Fibroblast of lung (primary cell): ENCODE data around the gene ADAMTSL1. TPM values are rescaled to one million over a fixed set of nuclear protein-coding genes. Genes with fewer than 3 reads are reported as not detected.

Experiments used
- DNase-seq, 2 donors: peaks; one replicate each; pipeline versions ENCODE4 v3.0.0 to v3.0.0-alpha.2; 2010; ENCODE audit warnings: low read depth in 2 of 2
- H2AFZ ChIP-seq: 2 replicates; pipeline ENCODE4 v1.5.1; 2012; ENCODE audit warnings: low read length, control low read depth, inconsistent platforms
- H3K27ac ChIP-seq: 2 replicates; pipeline ENCODE4 v1.5.1; 2011; ENCODE audit warnings: low read length, control low read depth; ENCODE audit not compliant: insufficient read depth
- H3K27me3 ChIP-seq: 2 replicates; pipeline ENCODE4 v1.5.1; 2011; ENCODE audit warnings: mild to moderate bottlenecking, low read length; ENCODE audit not compliant: control insufficient read depth, insufficient read depth
- H3K36me3 ChIP-seq: 2 replicates; pipeline ENCODE4 v1.5.1; 2011; ENCODE audit warnings: low read length; ENCODE audit not compliant: control insufficient read depth, insufficient read depth
- H3K4me1 ChIP-seq: 2 replicates; pipeline ENCODE4 v1.5.1; 2011; ENCODE audit warnings: low read length; ENCODE audit not compliant: control insufficient read depth, insufficient read depth; ENCODE audit errors: extremely low read depth
- H3K4me2 ChIP-seq: 2 replicates; pipeline ENCODE4 v1.5.1; 2011; ENCODE audit warnings: low read length, control low read depth; ENCODE audit not compliant: insufficient read depth; ENCODE audit errors: extremely low read depth
- H3K4me3 ChIP-seq, 4 experiments: fragments of 200-600 bp in 1 of 4; sonication (generic) in 1 of 4; replicated peaks in 1 of 4; 2 replicates each; pipeline ENCODE4 v1.5.1; 2011 to 2016; ENCODE audit warnings: low read length in 4 of 4, low read depth in 3 of 4, mild to moderate bottlenecking in 3 of 4, control low read depth in 2 of 4, inconsistent platforms in 1 of 4, mixed read lengths in 1 of 4; ENCODE audit not compliant: insufficient read depth in 1 of 4; ENCODE audit errors: control extremely low read depth in 1 of 4
- H3K79me2 ChIP-seq: 2 replicates; pipeline ENCODE4 v1.5.1; 2012; ENCODE audit warnings: mild to moderate bottlenecking, low read length, inconsistent platforms; ENCODE audit not compliant: control insufficient read depth, insufficient read depth
- H3K9ac ChIP-seq: 2 replicates; pipeline ENCODE4 v1.5.1; 2011; ENCODE audit warnings: mild to moderate bottlenecking, low read length, control low read depth; ENCODE audit not compliant: insufficient read depth
- H3K9me3 ChIP-seq: 2 replicates; pipeline ENCODE4 v1.5.1; 2012; ENCODE audit warnings: low read depth, low read length; ENCODE audit not compliant: control insufficient read depth, insufficient read depth
- H4K20me1 ChIP-seq: 2 replicates; pipeline ENCODE4 v1.5.1; 2011; ENCODE audit warnings: low read length; ENCODE audit not compliant: control insufficient read depth, insufficient read depth; ENCODE audit errors: extremely low read depth
- EZH2 ChIP-seq: IDR thresholded peaks from 2 replicates; pipeline ENCODE4 v1.5.1; 2012; ENCODE audit warnings: low read length, control low read depth, mild to moderate bottlenecking; ENCODE audit errors: missing control alignments
- polyA plus RNA-seq, 2 donors: library from polyadenylated mRNA; depleted of rRNA in 1 of 2; stranded (reverse) in 1 of 2; unstranded in 1 of 2; fragments of >200 nt; gene quantifications; 2 replicates each; pipeline ENCODE4 v1.2.1, GENCODE V29; 2011 to 2012; ENCODE audit warnings: missing spikeins in 1 of 2
- total RNA-seq: library from RNA; depleted of rRNA; stranded (reverse); fragments of >200 nt; gene quantifications from 2 replicates; pipeline ENCODE4 v1.2.1, GENCODE V29; 2014
- TF ChIP-seq, protein P1 (sequence below), 2 donors: IDR thresholded peaks in 1 of 2; conservative IDR thresholded peaks in 1 of 2; 1 replicate in 1 of 2; 2 replicates in 1 of 2; pipeline ENCODE4 v1.5.1; 2011 to 2012; ENCODE audit warnings: low read length in 2 of 2, control low read depth in 1 of 2, inconsistent platforms in 1 of 2, low read depth in 1 of 2, mild to moderate bottlenecking in 1 of 2

ADAMTSL1 gene
- total and polyA plus RNA-seq, 2 donors (not counting 1 experiment from before 2014, with no cell fraction given) = 19.3 to 27.9 TPM

DNA sequence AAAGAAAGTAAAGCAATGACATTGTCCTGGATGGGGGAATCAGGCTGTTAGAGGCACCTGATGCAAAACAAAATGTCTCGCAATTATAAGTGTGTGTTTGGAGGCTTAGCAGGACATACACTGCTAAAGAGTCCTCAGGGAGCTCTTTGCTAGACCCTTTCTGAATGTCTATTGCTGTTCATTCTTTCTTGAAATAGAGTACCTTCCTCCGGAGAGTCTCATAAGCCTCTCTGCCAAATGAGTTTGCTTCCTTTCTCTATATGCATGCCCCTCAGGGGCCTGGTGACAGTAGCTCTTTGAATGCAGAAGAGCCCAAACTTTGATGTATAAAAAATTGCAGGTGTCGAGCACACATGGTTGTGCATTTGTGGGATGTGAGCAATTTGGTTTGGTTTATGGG lies 26.4 kb upstream of the ADAMTSL1 start:
- H3K4me1 ChIP-seq = peaks cover 3% of the 10 kb centered on the region
- no peaks in the 10 kb centered on the region for H3K36me3 ChIP-seq
- no peaks in the 10 kb centered on the region for H3K79me2 ChIP-seq
- H3K9me3 ChIP-seq = no peaks in the 10 kb centered on the region
- TF ChIP-seq EZH2 = no peak
- TF ChIP-seq, protein P1, sequence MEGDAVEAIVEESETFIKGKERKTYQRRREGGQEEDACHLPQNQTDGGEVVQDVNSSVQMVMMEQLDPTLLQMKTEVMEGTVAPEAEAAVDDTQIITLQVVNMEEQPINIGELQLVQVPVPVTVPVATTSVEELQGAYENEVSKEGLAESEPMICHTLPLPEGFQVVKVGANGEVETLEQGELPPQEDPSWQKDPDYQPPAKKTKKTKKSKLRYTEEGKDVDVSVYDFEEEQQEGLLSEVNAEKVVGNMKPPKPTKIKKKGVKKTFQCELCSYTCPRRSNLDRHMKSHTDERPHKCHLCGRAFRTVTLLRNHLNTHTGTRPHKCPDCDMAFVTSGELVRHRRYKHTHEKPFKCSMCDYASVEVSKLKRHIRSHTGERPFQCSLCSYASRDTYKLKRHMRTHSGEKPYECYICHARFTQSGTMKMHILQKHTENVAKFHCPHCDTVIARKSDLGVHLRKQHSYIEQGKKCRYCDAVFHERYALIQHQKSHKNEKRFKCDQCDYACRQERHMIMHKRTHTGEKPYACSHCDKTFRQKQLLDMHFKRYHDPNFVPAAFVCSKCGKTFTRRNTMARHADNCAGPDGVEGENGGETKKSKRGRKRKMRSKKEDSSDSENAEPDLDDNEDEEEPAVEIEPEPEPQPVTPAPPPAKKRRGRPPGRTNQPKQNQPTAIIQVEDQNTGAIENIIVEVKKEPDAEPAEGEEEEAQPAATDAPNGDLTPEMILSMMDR (conservative IDR thresholded peaks at IDR 0.05 in 1 of 2, IDR thresholded peaks at IDR 0.05 in 1 of 2; ENCODE audit: low read depth in 1 of 2, low read length in 2 of 2) = no peak
- H3K9ac ChIP-seq = no peak overlapping the region
- no peaks in the 10 kb centered on the region for H4K20me1 ChIP-seq
- DNase-seq = no peak
- H3K27ac ChIP-seq = no peak overlapping the region
- H3K27me3 ChIP-seq = no peaks in the 10 kb centered on the region
- H2AFZ ChIP-seq = no peak overlapping the region
- peak overlapping the region; percentile 39 for H3K4me2 ChIP-seq
- H3K4me3 ChIP-seq = no peak overlapping the region

GRCh38 chr9:18448101-18448500 lies 25.9 kb upstream of the ADAMTSL1 start:
- Histone ChIP-seq H3K4me3 (no peak overlapping the region), H3K27ac (no peak overlapping the region), H3K9me3 (no peaks in the 10 kb centered on the region), H3K9ac (no peak overlapping the region), H3K79me2 (no peaks in the 10 kb centered on the region), H2AFZ (no peak overlapping the region), H3K4me2 (no peak overlapping the region), H3K27me3 (no peaks in the 10 kb centered on the region), H3K4me1 (peaks cover 3% of the 10 kb centered on the region), H3K36me3 (no peaks in the 10 kb centered on the region), H4K20me1 (no peaks in the 10 kb centered on the region)
- no peak for DNase-seq
- TF ChIP-seq, protein P1 (conservative IDR thresholded peaks at IDR 0.05 in 1 of 2, IDR thresholded peaks at IDR 0.05 in 1 of 2; ENCODE audit: low read depth in 1 of 2, low read length in 2 of 2) = no peak
- TF ChIP-seq EZH2 = no peak

DNA sequence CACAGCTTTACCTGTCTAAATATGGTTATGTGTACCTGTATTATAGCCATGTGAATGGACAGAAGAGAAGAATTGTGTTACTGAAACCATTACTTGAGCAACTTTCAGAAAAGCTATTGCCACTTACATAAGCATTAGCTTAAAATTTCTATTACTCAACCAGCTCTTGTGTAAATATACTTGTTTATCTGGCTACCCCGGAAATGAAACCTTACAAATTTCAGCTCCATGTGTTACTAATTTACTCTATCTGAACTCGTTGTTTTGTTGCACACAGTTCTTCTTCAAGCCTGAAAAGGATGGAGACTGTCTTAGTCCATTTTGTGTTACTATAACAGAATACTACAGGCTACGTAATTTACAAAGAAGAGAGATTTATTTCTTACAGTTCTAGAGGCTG lies 22.5 kb upstream of the ADAMTSL1 start:
- no peak overlapping the region for H3K4me2 ChIP-seq
- H3K27ac ChIP-seq = no peak overlapping the region
- no peaks in the 10 kb centered on the region for H3K9me3 ChIP-seq
- no peaks in the 10 kb centered on the region for H3K36me3 ChIP-seq
- DNase-seq = no peak
- H3K79me2 ChIP-seq = no peaks in the 10 kb centered on the region
- H3K9ac ChIP-seq = no peak overlapping the region
- H4K20me1 ChIP-seq = no peaks in the 10 kb centered on the region
- no peak for TF ChIP-seq EZH2
- TF ChIP-seq, protein P1 (conservative IDR thresholded peaks at IDR 0.05 in 1 of 2, IDR thresholded peaks at IDR 0.05 in 1 of 2; ENCODE audit: low read depth in 1 of 2, low read length in 2 of 2) = no peak
- no peak overlapping the region for H3K4me3 ChIP-seq
- no peaks in the 10 kb centered on the region for H3K27me3 ChIP-seq
- peaks cover 3% of the 10 kb centered on the region for H3K4me1 ChIP-seq
- H2AFZ ChIP-seq = no peak overlapping the region
